ENCODE results near the gene STX12.
"Not testable (repeated sequence)": the region's sequence is repeated elsewhere in the genome, so short reads cannot be mapped to it uniquely, and the experiment has no call there.

STX12 gene

GRCh38 chr1:27831568-27832410 is 58.8 kb downstream of the STX12 start:
- DNase-seq = no peak

DNA sequence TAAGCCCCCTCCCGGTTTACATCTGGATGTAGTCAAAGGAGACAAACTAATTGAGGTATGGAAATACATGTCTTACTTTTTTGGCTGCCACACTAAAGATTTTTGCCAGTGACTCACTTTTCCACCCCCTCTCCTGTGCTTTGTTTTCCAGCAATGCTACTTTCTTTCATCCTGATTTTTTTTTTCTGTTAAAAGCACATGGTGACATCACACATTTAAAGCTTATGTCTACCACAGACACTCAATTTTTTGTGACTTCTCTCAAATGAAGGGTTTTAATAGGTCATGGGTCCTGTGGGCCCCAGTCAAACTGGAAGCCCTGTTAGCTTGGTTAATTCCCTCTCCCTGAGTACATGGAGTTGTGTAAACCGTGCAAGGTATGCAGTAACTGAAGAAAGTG is 59.7 kb downstream of the STX12 start:
- DNase-seq = no peak

GRCh38 chr1:27833470-27833869 is 60.5 kb downstream of the STX12 start:
- DNase-seq = no peak

DNA sequence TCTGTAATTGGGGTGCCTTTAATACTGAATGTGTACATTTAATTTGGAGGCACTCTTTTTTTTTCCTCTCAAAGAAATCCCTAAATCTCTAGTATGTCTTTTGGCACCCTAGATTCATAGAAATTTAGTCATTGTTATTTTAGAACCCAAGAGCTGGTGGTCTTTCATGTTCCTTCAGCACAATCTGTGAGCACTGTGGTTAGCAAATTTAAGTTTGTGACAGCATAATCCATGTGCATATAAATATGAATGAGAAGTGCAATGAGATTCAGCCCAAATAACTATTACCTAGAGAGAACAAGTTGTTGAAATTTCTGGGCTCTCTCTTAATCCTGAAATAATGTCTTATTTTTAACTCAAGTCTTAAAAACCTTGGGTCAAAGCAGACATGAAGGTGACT is 62.0 kb downstream of the STX12 start:
- no peak for DNase-seq

DNA sequence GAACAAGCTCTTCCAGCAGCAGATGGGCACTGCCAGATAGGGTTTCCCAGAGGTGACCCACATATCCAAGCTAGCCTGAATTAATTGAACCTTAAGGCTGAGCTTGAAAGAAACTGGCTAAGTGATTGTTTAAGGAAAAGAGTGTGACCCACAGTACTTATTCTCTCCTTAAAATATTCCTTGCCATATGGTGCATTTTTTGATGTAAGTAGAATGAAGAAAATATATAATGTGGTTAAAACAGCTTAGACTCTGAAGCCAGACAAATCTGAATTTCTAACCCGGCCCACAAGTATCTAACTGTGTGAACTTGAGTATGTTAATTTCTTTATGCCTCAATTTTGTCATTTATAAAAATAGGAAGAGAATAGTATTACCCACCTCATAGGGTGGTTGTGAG is 62.5 kb downstream of the STX12 start:
- DNase-seq = no peak

DNA sequence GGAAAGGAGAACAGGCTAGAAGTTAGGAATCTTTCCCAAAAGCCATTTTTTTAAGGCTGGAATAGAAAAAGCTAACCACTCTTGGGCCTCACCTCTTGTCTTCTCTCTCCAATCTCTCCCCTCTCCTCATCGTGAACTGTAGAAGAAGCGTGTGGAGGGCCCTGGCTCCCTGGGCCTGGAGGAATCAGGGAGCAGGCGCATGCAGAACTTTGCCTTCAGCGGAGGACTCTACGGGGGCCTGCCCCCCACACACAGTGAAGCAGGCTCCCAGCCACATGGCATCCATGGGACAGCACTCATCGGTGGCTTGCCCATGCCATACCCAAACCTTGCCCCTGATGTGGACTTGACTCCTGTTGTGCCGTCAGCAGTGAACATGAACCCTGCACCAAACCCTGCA is 76.9 kb downstream of the STX12 start:
- DNase-seq = no peak

GRCh38 chr1:27855085-27855484 is 82.1 kb downstream of the STX12 start:
- no peak for DNase-seq

- no peak for DNase-seq
Measured at GRCh38 chr1:27856561-27857343, 83.7 kb downstream of the STX12 start.

DNA sequence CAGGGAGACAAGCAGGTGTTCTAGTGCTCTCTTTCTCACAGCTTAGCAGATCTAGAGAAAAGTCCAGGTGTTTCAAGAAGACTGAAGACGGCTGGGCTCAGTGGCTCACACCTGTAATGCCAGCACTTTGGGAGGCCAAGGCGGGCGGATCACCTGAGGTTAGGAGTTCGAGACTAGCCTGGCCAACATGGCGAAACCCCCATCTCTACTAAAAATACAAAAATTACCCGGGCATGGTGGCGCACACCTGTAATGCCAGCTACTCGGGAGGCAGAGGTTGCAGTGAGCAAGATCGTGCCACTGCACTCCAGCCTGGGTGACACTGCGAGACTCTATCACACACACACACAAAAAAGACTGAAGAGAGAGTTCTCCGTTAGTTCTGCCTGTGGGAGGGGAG is 84.5 kb downstream of the STX12 start:
- DNase-seq = not testable (repeated sequence)

DNA sequence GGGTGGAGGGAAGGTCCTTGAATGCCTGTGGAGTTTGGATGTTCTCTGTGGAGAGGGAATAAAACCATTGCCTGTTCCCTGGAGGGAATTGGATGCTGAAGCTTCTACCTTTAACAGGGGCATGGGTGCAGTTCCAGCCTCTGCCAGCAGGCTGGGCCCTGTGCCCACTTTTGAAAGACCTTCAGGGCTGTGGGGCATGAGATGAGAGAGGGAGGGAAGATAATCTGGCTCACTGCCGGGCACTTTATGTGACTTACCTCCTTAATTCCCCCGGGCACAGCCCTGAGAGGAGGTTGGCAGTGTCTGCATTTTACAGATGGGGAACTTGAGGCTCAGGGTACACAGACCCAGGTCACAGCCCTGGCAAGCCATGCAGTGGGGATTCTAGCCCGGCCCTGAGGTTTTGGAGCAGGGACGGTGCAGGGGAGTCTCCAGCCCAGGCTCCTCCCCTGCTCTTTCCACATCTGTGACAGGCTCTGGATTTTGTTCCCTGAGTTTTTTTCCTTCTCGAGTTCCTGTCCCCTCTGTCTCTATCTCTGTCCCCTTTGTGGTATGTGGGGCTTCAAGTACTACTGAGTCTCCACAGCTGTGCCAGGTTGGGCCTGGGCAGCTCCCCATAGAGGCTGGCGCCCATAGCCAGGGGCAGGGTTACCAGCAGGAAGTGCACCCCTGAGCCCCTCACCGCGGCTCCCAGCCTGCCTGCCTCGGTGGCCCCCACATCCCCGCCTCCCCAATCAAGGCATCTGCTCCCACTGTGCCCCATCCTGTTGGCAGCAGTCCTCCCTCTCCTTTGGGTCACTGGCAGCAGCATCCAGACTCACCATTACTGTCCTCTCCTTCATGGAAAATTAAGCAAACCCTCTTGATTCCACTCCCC is 85.3 kb downstream of the STX12 start:
- DNase-seq = peak; percentile 88

- no peak for DNase-seq
Measured at GRCh38 chr1:27858949-27859576, 86.0 kb downstream of the STX12 start.

- DNase-seq = no peak
Measured at GRCh38 chr1:27861436-27861835, 88.4 kb downstream of the STX12 start.

DNA sequence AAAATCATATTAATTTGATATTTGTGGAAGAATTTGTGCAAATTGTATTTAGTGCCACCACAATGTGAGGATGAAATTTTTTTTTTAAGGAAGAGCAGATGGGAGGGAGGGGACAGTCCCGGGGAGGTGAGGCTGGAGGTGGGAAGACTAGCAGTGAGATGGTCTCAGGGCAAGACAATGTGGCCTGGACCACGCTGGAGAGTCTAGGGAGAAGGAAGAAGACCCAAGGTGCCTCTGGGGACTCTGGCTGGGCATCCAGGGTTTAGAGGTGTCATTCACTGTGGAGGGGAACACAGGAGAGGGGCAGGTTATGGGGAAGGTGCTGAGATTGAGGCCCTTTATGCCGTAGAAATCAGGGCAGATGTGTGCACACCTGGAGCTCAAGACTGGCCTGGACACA is 89.0 kb downstream of the STX12 start:
- DNase-seq = no peak

DNA sequence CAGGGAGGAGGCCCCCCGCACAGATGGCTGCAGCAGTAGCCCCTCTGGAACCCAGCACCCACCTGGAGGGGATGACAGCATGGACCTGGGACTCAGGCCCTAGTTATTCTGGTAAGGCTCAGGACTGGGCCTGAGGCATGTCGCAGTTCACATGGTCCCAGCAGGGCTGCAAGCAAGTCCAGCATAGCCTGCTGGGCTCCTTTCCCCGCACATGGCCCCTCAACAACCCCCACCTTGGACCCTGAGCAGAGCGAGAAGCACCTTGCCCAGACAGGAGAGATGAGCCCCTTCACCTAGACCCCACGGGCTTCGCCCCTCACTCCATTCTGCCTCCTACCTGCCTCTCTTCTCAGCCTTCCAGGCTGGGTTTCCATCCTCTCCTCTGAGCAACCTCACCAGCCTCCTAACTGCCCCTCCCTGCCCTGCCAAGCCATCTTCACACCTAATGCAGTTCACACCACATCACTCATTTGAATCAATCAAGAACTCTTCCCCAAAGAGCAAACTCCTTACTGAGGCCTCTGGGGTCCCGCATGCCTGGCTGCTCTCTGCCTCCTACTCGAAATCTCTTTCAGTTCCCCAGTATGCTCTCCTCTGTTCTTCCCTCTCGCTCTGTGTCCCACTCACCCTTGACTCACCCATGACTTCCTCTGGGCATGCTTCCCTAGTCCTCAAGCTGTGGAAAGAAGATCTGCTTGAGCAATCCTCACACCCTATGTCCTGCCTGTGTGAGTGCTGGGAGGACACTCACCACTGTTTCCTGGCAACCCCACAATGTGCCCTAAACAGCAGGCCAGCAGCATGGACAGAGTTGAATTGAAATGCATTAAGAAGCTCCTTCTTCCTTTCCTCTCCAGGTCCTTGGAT is 89.9 kb downstream of the STX12 start:
- peak; percentile 40 for DNase-seq

DNA sequence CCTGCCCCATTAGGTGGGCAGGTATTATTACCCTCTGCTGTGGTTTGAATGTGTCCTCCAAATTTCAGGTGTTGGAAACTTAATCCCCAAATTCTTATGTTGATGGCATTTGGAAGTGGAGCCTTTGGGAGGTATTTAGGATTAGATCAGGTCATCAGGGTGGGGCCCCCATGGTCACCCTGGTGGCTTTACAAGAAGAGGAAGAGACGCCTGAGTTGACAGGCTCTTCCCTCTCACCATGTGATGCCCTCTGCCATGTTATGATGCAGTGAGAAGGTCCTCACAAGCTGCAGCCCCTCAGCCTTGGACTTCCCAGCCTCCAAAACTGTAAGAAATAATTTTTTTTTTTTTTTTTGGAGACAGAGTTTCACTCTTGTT is 90.5 kb downstream of the STX12 start:
- no peak for DNase-seq

DNA sequence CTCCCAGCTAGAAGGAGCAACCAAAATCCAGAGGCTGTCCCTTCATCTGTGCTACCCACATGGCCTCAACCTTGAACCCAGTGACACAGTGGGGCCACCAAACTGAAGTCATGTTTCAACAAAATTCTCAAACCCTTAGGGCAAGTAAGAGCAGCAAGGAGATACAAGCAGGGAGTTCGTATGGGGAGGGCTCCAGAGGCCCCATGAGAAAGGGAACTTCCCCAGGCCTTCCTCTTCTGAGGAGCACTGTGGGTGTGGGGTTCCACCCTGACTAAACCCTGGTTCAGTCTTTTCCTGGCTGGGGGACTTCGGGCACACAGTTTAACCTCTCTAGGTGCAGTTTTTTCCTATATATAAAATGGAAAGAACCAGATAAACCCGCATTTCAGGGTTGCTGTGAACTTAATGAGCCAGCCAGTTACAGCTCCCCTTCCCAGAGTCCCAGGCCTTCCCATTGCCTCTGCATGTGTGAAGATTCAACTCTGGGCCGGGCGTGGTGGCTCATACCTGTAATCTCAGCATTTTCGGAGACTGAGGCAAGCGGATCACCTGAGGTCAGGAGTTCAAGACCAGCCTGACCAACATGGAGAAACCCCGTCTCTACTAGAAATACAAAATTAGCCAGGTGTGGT is 91.4 kb downstream of the STX12 start:
- DNase-seq = peak; percentile 45

DNA sequence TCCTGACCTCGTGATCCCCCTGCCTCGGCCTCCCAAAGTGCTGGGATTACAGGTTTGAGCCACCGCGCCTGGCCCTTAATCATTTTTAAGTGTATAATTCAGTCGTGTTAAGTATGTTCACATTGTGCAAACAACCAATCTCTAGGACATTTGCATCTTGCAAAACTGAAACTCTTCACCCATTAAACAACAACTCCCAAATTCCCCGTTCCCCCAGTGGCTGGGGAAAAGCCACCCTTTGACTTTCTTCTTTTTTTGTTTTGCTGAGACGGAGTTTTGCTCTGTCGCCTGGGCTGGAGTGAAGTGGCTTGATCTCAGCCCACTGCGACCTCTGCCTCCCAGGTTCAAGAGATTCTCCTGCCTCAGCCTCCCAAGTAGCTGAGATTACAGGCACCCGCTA is 92.8 kb downstream of the STX12 start:
- no peak for DNase-seq

GRCh38 chr1:27868556-27868931 is 95.5 kb downstream of the STX12 start:
- no peak for DNase-seq

- DNase-seq = peak; percentile 81
Measured at GRCh38 chr1:27868932-27869718, 96.1 kb downstream of the STX12 start.

DNA sequence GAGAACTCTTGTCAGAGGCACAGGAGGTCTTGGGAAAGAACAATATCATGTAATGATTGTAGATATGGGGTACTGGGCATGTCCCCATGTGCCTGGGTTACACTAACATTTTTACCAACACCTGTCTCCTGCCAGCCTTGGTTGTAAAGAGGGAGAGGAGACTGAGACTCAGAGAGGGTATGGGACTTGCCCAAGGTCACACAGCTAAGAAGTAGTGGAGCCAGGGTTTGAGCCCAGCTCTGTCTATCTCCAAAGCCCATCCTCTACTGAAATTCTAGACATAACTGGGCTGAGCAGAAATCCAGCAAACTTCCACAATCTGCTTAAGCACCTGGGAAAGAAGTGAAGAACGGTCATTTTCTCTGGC is 96.7 kb downstream of the STX12 start:
- DNase-seq = no peak

DNA sequence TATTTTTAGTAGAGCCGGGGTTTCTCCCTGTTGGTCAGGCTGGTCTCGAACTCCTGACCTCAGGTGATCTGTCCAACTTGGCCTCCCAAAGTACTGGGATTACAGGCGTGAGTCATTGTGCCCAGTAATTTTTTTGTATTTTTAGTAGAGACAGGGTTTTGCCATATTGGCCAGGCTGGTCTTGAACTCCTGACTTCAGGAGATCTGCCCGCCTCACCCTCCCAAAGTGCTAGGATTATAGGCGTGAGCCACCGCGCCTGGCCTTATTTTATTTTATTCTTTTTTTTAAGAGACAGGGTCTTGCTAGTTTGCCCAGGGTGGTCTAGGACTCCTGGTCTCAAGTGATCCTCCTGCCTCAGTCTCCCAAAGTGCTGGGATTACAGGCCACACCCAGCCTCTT is 98.1 kb downstream of the STX12 start:
- not testable (repeated sequence) for DNase-seq

Data from CD4-positive, alpha-beta T cell treated with Interleukin-10 for 1 hour (primary cell).